ENCODE measurements around the gene HSP90AB1.

HSP90AB1 gene

DNA sequence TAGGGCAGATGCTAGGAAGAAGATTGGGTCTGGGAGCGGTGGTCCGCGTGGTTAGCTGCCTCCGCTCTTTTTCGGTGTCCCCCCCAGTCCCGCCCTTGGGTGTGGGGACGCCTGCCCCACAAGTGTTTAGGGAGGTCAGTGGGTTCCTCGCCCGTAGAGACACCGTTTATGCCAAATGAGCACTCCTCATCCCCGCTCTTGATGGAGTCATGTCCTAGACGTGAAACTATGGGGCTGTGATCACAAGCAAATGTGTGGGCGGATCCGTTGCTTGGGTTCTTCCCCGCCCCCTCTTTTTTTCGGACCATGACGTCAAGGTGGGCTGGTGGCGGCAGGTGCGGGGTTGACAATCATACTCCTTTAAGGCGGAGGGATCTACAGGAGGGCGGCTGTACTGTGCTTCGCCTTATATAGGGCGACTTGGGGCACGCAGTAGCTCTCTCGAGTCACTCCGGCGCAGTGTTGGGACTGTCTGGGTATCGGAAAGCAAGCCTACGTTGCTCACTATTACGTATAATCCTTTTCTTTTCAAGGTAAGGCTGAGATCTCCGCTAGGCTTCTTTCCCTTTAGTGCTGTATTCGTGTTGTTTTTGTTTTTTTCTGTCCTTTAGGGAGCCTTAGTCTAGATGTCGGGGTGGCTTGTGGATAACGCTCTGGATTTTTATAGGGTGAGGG is at the start of gene HSP90AB1:
Gene HSP90AB1, plus strand, starts transcription at position 439 of the 675 bp plus-strand sequence. CDS start 1,529 bp downstream, outside the sequence.
- DNase-seq: peak; percentile 95

- DNase-seq: no peak
Observed at GRCh38 chr6:44198684-44199083, 48.2 kb upstream of the HSP90AB1 start.

DNA sequence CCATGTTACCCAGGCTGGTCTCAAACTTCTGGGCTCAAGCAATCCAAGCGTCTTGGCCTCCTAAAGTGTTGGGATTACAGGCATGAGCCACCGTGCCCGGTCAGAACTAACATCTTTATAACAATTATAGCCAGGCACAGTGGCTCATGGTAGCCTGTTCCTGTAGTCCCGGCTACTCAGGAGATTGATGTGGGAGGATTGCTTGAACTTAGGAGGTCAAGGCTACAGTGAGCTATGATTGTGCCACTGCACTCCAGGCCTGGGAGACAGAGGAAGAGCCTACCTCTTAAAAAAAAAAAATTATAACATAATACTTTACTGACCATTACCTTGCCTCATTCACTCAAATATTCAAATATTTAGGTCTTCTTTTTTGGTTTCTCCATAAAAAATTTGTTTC is 47.0 kb upstream of the HSP90AB1 start:
- DNase-seq: no peak

GRCh38 chr6:44201200-44201599 is 45.7 kb upstream of the HSP90AB1 start:
- no peak for DNase-seq

- no peak for DNase-seq
Observed at GRCh38 chr6:44201638-44202303, 45.1 kb upstream of the HSP90AB1 start.

GRCh38 chr6:44202332-44202971 is 44.4 kb upstream of the HSP90AB1 start:
- DNase-seq: no peak

- DNase-seq: no peak
Observed at GRCh38 chr6:44202972-44203750, 43.7 kb upstream of the HSP90AB1 start.

GRCh38 chr6:44203955-44204354 is 42.9 kb upstream of the HSP90AB1 start:
- no peak for DNase-seq

- DNase-seq: no peak
Observed at GRCh38 chr6:44207966-44208365, 38.9 kb upstream of the HSP90AB1 start.

DNA sequence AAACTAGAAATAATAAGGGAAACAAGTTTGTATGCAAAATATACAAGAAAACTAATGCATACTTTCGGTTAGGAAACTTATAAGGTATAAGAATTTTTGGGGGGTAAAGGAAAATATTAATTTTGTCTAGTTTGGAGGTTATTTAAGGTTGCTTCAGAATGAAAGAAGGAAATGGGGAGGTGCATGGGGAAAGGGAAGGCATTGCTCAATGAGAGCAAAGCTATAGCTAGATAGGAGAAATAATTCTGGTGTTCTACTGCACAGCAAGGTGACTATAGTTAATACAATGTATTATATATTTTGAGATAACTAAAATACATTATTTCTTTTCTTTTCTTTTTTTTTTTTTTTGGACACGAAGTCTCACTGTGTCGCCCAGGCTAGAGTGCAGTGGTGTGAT is 35.6 kb upstream of the HSP90AB1 start:
- no peak for DNase-seq

DNA sequence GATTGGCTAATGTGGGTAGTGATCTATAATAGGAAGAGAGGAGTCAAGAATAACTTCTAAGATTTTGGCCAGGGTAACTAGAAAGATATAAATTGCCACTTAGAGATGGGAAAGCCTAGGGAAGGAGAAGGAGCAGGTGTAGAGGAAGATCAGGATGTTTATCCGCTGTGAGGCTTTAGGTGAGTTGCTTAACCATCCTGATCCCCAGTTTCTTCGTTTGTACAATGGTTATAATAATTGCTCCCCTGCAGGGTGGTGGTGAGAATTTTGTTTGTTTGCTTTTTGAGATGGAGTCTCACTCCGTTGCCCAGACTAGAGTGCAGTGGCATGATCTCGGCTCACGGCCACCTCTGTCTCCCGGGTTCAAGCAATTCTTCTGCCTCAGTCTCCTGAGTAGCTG is 32.6 kb upstream of the HSP90AB1 start:
- no peak for DNase-seq

DNA sequence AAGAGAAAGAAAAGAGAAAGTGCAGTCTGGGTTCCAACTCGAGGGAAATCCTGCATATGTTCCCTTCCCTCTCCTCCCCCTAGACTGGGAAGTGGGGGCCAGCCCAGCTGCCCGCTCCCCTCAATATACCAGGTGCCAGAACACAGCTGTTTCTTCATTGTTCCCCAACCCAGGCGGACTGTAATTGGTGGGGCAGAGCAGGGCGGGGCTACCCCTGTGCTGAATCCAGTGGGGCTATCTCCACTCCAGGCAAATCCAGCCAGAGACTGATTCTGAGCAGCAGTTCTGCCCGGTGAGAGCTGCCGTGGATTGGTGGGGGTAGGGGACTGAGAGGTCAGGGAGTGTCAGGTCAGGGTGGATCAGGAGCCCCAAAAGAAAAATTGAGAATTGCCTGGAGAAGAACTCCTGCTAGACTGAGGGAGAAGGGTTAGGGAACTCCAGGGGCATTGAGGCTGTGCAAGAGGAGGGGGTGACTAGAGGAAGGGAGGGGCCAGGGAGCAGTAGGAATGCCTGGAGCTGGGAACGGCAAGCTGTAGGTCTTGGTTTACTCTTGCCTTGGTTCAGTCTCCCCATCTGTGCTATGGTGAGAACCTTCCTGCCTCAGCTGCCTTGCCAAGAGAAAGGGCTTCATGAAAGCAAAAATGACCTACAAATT is 30.1 kb upstream of the HSP90AB1 start, which contains the start of gene MYMX:
Gene MYMX, plus strand, starts transcription at position 250 of the 655 bp plus-strand sequence. CDS start 546 bp downstream, outside the sequence.
- DNase-seq: no peak

DNA sequence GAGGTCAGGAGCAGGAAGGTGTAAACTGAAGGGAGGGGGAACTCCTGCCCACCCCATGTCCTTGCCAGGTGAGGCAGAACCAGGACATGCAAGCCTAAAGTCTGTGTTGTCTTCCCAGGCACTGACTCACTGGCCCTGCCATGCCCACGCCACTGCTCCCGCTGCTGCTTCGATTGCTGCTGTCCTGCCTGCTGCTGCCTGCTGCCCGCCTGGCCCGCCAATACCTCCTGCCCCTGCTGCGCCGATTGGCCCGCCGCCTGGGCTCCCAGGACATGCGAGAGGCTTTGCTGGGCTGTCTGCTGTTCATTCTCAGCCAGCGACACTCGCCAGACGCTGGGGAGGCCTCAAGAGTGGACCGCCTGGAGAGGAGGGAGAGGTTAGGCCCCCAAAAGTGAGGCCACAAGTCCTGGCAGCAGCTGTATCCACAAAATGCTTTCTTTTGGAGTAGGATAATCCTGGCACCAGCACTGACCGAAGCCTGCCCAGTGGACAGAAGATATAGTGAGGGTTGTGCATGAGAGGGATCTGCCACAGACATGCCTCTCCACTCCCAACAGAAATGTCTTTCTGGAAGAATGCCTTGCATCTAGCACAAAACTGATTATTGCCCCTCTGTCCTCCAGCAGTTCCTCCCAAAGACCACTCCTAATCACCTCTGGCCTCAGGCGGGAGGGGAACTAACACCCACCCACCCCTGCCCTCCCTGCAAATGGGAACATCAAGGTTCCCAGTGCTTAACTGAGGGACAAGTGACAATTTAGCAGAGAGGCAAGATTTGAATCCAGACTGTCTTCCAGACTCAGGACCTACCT is 29.4 kb upstream of the HSP90AB1 start:
- no peak for DNase-seq

DNA sequence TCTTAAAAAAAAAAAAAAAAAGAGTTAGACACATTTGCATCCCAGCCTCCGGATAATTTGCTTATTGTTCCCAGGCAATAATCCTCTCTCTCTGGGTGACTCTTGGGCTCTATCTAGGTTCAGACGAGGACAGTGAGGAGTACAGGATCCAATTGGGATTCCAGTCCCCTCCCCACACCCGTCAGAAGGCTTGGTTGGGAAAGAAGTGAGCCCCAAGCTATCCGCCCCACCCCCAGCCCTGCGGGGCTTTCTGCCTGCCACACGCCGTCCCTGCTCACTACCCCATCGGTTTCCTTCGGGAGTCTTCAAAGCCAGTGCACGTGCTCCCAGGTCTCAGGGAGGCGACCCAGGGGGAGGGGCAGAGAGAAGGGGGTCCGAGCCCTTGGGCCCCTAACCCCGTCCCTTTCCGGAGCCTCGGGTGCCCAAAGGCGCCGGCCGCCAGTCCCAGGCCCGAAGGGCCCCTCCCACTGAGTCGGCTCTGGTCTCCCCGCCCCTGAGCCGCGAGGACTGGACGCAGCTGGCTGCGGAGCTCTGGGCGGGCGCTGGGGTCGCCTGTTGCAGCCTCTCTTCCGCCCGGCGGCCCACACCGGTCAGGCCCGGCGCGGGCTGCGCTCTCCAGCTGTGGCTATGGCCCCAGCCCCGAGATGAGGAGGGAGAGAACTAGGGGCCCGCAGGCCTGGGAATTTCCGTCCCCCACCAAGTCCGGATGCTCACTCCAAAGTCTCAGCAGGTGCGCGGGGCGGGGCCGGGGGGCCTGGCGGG is 27.7 kb upstream of the HSP90AB1 start:
- DNase-seq: no peak

- no peak for DNase-seq
Observed at GRCh38 chr6:44219815-44220784, 26.8 kb upstream of the HSP90AB1 start.

- DNase-seq: no peak
Observed at GRCh38 chr6:44220913-44221290, 26.0 kb upstream of the HSP90AB1 start.

DNA sequence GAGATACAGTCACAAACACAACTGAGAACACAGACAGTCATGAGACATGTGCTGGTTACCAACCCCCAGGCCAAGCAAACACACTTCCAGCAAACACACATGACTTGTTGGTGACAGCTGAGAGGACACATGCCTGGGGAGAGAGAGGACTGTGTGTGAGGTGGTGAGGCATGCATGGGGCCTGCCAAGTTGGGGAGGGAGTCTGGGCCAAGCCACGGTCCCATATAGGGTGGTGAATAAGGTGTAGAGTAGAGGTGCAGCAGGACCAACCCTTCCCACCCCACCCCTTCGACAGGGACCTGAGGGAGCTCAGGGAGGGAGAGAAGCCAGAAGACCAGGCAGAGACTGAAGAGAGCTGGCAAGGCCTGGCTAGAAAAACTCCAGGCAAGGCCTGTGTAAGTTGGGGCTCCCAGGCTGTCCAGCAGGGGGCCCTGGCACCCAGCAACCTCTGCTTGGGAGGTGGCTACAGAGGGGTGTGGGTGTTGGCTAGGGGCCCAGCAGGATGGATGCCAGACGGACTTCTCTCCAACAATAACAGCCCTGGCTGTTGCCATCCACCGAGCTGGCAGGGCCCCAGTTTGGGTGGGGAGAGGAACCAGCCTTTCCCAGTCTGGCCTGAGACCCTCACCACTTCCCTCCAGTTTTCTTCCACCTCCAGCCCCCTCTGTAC is 25.5 kb upstream of the HSP90AB1 start:
- DNase-seq: peak; percentile 60

DNA sequence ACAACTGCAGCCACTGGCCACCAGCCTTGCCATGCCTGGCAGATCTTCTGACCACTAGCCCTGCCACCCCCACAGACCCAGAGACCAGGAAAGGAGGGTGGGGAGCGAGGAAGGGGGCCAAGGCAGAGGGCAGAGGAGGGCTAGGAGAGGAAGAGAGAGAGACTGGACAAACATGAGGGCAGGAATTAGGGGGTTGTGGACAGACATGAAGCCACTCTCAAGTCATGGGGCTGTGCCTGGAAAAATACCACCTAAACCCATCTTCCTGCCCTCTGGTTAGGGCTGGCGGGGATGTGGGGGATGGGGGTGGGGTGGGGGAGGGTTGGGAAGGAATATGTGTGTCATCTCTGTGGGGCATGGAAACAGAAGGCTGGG is 25.0 kb upstream of the HSP90AB1 start:
- DNase-seq: no peak
